ENCODE measurements around the gene PRELID3B. TPM values are rescaled to one million over a fixed set of nuclear protein-coding genes. Genes with fewer than 3 reads are reported as not detected.

PRELID3B gene
- total RNA-seq, 1 experiment from 2014 or later = 137 TPM

- POLR2A ChIA-PET (ENCODE audit: unreplicated experiment) = interaction anchor here (0.6 to 0.7 kb wide), 2 partner anchors 10 to 15 kb away, joined by 4 read pairs; no protein-coding TSS in a partner anchor
- H2AFZ ChIP-seq = no peak overlapping the region
Measured at GRCh38 chr20:59020938-59021551, 21.5 kb downstream of the PRELID3B start.

GRCh38 chr20:59019217-59019616, 23.4 kb downstream of the PRELID3B start, which contains the start of gene TUBB1:
TSS of gene TUBB1 (plus strand) at chr20:59019429. CDS start at chr20:59019523, 94 bp downstream.
- no TSS peak for BruUV-seq (replicated peaks)
- TF ChIP-seq CTCF (conservative IDR thresholded peaks at IDR 0.05) = no peak
- no peak for TF ChIP-seq EZH2 (IDR thresholded peaks at IDR 0.05; ENCODE audit: low read depth)
- no peaks in the 10 kb centered on the region for H3K36me3 ChIP-seq (ENCODE audit: low read depth)
- H3K9me3 ChIP-seq (ENCODE audit: insufficient read depth, low read depth) = no peaks in the 10 kb centered on the region
- POLR2A ChIA-PET (ENCODE audit: unreplicated experiment) = interaction anchor here (0.7 kb wide), 1 partner anchor 659 kb away, joined by 4 read pairs; no protein-coding TSS in a partner anchor
- H3F3A ChIP-seq (ENCODE audit: insufficient read depth, low read depth) = peaks cover 29% of the 10 kb centered on the region
- H3K27me3 ChIP-seq (ENCODE audit: insufficient read depth, low read depth) = no peaks in the 10 kb centered on the region
- H3K4me3 ChIP-seq = no peak within 1 kb of the TSS
- intact Hi-C loops (cut with micrococcal nuclease; ENCODE audit: unreplicated experiment) = no loop called here
- no peaks in the 10 kb centered on the region for H4K20me1 ChIP-seq (ENCODE audit: insufficient read depth)
- H3K79me2 ChIP-seq (ENCODE audit: low read depth) = 0 out of 2 replicates have a peak, but pooled peaks cover 2% of the 10 kb centered on the region
- no peak within 1 kb of the TSS for H2AFZ ChIP-seq
- no peak for DNase-seq
- CTCF ChIA-PET = no interaction called here
- no peak within 1 kb of the TSS for H3K27ac ChIP-seq
- no peak within 1 kb of the TSS for H3K4me2 ChIP-seq
- peaks cover 36% of the 10 kb centered on the region for H3K4me1 ChIP-seq (replicated peaks; ENCODE audit: insufficient read depth)
- H3K9me2 ChIP-seq (ENCODE audit: insufficient read depth) = no peaks in the 10 kb centered on the region

More at GRCh38 chr20:59020938-59021551, 21.5 kb downstream of the PRELID3B start:
- Histone ChIP-seq H3K79me2 (ENCODE audit: low read depth) (peaks cover 13% of the 10 kb centered on the region; the same call in 1 of the 2 replicates), H3K4me2 (peak overlapping the region; percentile 72), H3K9me3 (ENCODE audit: insufficient read depth, low read depth) (no peaks in the 10 kb centered on the region), H3K27ac (peak overlapping the region; percentile 69), H3K4me3 (peak overlapping the region; percentile 12; the same call in 1 of the 2 replicates), H3K4me1 (replicated peaks; ENCODE audit: insufficient read depth) (peaks cover 36% of the 10 kb centered on the region), H3K36me3 (ENCODE audit: low read depth) (peaks cover 14% of the 10 kb centered on the region; the same call in 1 of the 2 replicates), H3K27me3 (ENCODE audit: insufficient read depth, low read depth) (no peaks in the 10 kb centered on the region), H4K20me1 (ENCODE audit: insufficient read depth) (no peaks in the 10 kb centered on the region; the same call in 1 of the 2 replicates), H3F3A (ENCODE audit: insufficient read depth, low read depth) (peaks cover 29% of the 10 kb centered on the region), H3K9me2 (ENCODE audit: insufficient read depth) (no peaks in the 10 kb centered on the region)
- DNase-seq = peak in 1 of 2 experiments; percentile 91
- TF ChIP-seq EZH2 (IDR thresholded peaks at IDR 0.05; ENCODE audit: low read depth) (no peak), CTCF (conservative IDR thresholded peaks at IDR 0.05) (no peak)
- no TSS peak for BruUV-seq (replicated peaks)
- intact Hi-C loops (cut with micrococcal nuclease; ENCODE audit: unreplicated experiment) = no loop called here
- CTCF ChIA-PET = no interaction called here

- CTCF ChIA-PET = no interaction called here
- TF ChIP-seq CTCF (conservative IDR thresholded peaks at IDR 0.05) (no peak), EZH2 (IDR thresholded peaks at IDR 0.05; ENCODE audit: low read depth) (no peak)
- Histone ChIP-seq H3F3A (ENCODE audit: insufficient read depth, low read depth) (peaks cover 29% of the 10 kb centered on the region), H3K4me2 (no peak overlapping the region), H3K27me3 (ENCODE audit: insufficient read depth, low read depth) (no peaks in the 10 kb centered on the region), H4K20me1 (ENCODE audit: insufficient read depth) (no peaks in the 10 kb centered on the region), H3K27ac (no peak overlapping the region), H3K9me3 (ENCODE audit: insufficient read depth, low read depth) (no peaks in the 10 kb centered on the region), H3K4me3 (no peak overlapping the region), H3K79me2 (ENCODE audit: low read depth) (no peaks in the 10 kb centered on the region), H3K9me2 (ENCODE audit: insufficient read depth) (no peaks in the 10 kb centered on the region), H3K36me3 (ENCODE audit: low read depth) (no peaks in the 10 kb centered on the region), H3K4me1 (replicated peaks; ENCODE audit: insufficient read depth) (peaks cover 36% of the 10 kb centered on the region), H2AFZ (no peak overlapping the region)
- intact Hi-C loops (cut with micrococcal nuclease; ENCODE audit: unreplicated experiment) = no loop called here
- no peak for DNase-seq
- no TSS peak for BruUV-seq (replicated peaks)
- POLR2A ChIA-PET (ENCODE audit: unreplicated experiment) = no interaction called here
Measured at GRCh38 chr20:59018817-59019216, 23.8 kb downstream of the PRELID3B start.

Measured in PC-9 (cell line).